ENCODE measurements around the gene PIP4K2C.

Gene PIP4K2C

GRCh38 chr12:57590864-57591781 lies at the start of gene PIP4K2C:
TSS of gene PIP4K2C (plus strand) at chr12:57591192. CDS start at chr12:57591290, 98 bp downstream.
- POLR2A ChIA-PET: interaction anchor here (0.5 to 1.6 kb wide), 3 partner anchors 13 to 154 kb away, joined by 3 to 5 read pairs (median 3); partner anchors contain the start of genes DDIT3 and TSPAN31
- TF ChIP-seq, protein P1, sequence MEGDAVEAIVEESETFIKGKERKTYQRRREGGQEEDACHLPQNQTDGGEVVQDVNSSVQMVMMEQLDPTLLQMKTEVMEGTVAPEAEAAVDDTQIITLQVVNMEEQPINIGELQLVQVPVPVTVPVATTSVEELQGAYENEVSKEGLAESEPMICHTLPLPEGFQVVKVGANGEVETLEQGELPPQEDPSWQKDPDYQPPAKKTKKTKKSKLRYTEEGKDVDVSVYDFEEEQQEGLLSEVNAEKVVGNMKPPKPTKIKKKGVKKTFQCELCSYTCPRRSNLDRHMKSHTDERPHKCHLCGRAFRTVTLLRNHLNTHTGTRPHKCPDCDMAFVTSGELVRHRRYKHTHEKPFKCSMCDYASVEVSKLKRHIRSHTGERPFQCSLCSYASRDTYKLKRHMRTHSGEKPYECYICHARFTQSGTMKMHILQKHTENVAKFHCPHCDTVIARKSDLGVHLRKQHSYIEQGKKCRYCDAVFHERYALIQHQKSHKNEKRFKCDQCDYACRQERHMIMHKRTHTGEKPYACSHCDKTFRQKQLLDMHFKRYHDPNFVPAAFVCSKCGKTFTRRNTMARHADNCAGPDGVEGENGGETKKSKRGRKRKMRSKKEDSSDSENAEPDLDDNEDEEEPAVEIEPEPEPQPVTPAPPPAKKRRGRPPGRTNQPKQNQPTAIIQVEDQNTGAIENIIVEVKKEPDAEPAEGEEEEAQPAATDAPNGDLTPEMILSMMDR (IDR thresholded peaks at IDR 0.05; ENCODE audit: control extremely low read depth, extremely low read depth, low read depth, missing control alignments): no peak
- peak; percentile 97 for DNase-seq (ENCODE audit: extremely low spot score)
- CTCF ChIA-PET: interaction anchor here (1.0 to 5.1 kb wide), 9 partner anchors 8 to 133 kb away, joined by 3 to 63 read pairs (median 4); partner anchors contain the start of gene B4GALNT1

GRCh38 chr12:57541717-57542116 lies 49.3 kb upstream of the PIP4K2C start:
- DNase-seq (ENCODE audit: extremely low spot score): no peak
- CTCF ChIA-PET: interaction anchor here (1.6 to 2.3 kb wide), 2 partner anchors 11 to 89 kb away, joined by 3 to 10 read pairs; no protein-coding TSS in a partner anchor
- POLR2A ChIA-PET: no interaction called here
- TF ChIP-seq, protein P1 (IDR thresholded peaks at IDR 0.05; ENCODE audit: control extremely low read depth, extremely low read depth, low read depth, missing control alignments): no peak

GRCh38 chr12:57543581-57543980 lies 47.4 kb upstream of the PIP4K2C start:
- POLR2A ChIA-PET: no interaction called here
- no peak for DNase-seq (ENCODE audit: extremely low spot score)
- TF ChIP-seq, protein P1 (IDR thresholded peaks at IDR 0.05; ENCODE audit: control extremely low read depth, extremely low read depth, low read depth, missing control alignments): no peak

GRCh38 chr12:57545809-57546437 lies 45.1 kb upstream of the PIP4K2C start:
- TF ChIP-seq, protein P1 (IDR thresholded peaks at IDR 0.05; ENCODE audit: control extremely low read depth, extremely low read depth, low read depth, missing control alignments): no peak
- POLR2A ChIA-PET: interaction anchor here (0.6 to 1.6 kb wide), 2 partner anchors 26 to 1333 kb away, joined by 3 to 6 read pairs; no protein-coding TSS in a partner anchor

More at GRCh38 chr12:57543581-57543980, 47.4 kb upstream of the PIP4K2C start:
- CTCF ChIA-PET: interaction anchor here (1.1 to 1.5 kb wide), 5 partner anchors 11 to 85 kb away, joined by 3 to 5 read pairs (median 3); partner anchors contain the start of gene GLI1

DNA sequence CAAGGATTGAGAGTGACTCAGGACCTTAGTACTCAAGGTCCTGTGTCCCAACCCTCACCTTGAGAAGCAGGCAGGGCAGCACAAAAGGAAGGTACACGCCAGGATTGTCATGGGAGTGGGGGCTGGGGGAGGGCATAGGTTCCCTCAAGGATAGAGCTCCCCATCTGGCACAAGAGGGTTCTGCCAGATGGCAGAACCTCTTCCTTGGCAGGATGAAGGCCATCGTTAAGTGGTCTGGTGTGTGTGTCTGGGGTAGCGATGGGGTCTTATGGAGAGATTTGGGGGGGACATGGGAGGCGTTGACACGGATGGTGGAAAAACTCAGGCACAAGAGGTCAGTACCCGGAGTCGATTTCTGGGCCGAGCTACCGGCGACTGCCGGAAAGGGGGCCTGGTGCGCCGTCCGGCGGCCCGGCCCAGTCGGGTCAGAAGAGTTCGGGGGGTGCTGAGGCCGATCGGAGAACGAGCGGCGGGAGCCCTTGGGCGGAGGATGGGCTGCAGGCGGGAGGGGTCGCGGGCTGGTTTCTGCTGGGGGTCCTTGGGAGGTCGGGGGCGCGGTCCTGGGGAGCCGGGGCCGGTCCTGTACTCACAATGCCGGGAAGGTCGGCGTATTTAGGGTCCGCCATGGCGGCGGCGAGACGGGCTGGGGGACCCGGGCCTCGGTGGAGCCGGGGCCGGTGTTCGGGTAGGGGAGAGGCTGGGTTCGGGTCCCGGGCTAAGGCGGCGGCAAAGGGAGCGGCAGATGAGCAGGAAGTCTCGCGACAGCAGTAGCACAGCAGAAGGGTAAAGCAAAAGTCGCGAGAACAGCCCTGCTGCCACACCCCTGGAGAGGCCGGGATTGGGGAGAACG lies 44.3 kb upstream of the PIP4K2C start, which contains the start of gene DCTN2:
DCTN2 (minus strand) TSS at position 755 of the 850 bp plus-strand sequence; CDS start at position 626, 129 bp downstream.
- TF ChIP-seq, protein P1 (IDR thresholded peaks at IDR 0.05; ENCODE audit: control extremely low read depth, extremely low read depth, low read depth, missing control alignments): peak; percentile 29
- ChIA-PET CTCF (interaction anchor here (1.0 to 3.6 kb wide), 8 partner anchors 9 to 90 kb away, joined by 3 to 19 read pairs (median 5); partner anchors contain the start of gene GLI1), POLR2A (interaction anchor here (1.0 to 1.6 kb wide), 2 partner anchors 9 to 27 kb away, joined by 6 to 9 read pairs; no protein-coding TSS in a partner anchor)
- DNase-seq (ENCODE audit: extremely low spot score): peak; percentile 98

More at GRCh38 chr12:57545809-57546437, 45.1 kb upstream of the PIP4K2C start:
- no peak for DNase-seq (ENCODE audit: extremely low spot score)
- CTCF ChIA-PET: interaction anchor here (1.0 to 3.6 kb wide), 5 partner anchors 8 to 38 kb away, joined by 3 to 19 read pairs (median 7); no protein-coding TSS in a partner anchor

Data from GM10248 (cell line).